Measurements from ENCODE around the gene TRRAP.

DNA sequence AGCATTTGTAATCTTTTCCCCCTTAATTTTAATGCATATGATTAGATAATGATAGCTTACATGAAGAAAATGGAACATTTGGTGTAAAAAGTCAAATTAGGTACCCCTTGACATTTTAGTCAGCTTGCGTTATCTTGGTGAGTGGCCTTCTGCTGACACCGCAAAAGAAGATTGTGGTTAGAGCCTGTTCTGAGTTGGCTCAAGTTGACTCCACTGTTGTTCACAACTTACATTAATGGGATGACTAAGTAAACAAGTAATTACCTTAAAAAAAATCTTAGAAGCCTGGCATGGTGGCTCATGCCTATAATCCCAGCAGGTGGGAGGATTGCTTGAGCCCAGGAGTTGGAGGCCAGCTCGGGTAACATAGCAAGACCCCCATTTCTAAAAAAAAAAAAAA is 24.2 kb downstream of the TRRAP start:
- no peak for TF ChIP-seq ZNF426 (tag by site-specific recombination; IDR thresholded peaks at IDR 0.05)
- TF ChIP-seq, protein P1, sequence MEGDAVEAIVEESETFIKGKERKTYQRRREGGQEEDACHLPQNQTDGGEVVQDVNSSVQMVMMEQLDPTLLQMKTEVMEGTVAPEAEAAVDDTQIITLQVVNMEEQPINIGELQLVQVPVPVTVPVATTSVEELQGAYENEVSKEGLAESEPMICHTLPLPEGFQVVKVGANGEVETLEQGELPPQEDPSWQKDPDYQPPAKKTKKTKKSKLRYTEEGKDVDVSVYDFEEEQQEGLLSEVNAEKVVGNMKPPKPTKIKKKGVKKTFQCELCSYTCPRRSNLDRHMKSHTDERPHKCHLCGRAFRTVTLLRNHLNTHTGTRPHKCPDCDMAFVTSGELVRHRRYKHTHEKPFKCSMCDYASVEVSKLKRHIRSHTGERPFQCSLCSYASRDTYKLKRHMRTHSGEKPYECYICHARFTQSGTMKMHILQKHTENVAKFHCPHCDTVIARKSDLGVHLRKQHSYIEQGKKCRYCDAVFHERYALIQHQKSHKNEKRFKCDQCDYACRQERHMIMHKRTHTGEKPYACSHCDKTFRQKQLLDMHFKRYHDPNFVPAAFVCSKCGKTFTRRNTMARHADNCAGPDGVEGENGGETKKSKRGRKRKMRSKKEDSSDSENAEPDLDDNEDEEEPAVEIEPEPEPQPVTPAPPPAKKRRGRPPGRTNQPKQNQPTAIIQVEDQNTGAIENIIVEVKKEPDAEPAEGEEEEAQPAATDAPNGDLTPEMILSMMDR (tag by site-specific recombination; IDR thresholded peaks at IDR 0.05) = no peak
- no peak for TF ChIP-seq ZBTB8A (tag by site-specific recombination; IDR thresholded peaks at IDR 0.05)
- no peak for TF ChIP-seq ZNF521 (tag by site-specific recombination; IDR thresholded peaks at IDR 0.05)
- TF ChIP-seq ZNF155 (tag by site-specific recombination; IDR thresholded peaks at IDR 0.05) = no peak
- TF ChIP-seq ZBTB17 (tag by site-specific recombination; IDR thresholded peaks at IDR 0.05) = no peak
- TF ChIP-seq, protein P2, sequence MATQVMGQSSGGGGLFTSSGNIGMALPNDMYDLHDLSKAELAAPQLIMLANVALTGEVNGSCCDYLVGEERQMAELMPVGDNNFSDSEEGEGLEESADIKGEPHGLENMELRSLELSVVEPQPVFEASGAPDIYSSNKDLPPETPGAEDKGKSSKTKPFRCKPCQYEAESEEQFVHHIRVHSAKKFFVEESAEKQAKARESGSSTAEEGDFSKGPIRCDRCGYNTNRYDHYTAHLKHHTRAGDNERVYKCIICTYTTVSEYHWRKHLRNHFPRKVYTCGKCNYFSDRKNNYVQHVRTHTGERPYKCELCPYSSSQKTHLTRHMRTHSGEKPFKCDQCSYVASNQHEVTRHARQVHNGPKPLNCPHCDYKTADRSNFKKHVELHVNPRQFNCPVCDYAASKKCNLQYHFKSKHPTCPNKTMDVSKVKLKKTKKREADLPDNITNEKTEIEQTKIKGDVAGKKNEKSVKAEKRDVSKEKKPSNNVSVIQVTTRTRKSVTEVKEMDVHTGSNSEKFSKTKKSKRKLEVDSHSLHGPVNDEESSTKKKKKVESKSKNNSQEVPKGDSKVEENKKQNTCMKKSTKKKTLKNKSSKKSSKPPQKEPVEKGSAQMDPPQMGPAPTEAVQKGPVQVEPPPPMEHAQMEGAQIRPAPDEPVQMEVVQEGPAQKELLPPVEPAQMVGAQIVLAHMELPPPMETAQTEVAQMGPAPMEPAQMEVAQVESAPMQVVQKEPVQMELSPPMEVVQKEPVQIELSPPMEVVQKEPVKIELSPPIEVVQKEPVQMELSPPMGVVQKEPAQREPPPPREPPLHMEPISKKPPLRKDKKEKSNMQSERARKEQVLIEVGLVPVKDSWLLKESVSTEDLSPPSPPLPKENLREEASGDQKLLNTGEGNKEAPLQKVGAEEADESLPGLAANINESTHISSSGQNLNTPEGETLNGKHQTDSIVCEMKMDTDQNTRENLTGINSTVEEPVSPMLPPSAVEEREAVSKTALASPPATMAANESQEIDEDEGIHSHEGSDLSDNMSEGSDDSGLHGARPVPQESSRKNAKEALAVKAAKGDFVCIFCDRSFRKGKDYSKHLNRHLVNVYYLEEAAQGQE (tag by site-specific recombination; IDR thresholded peaks at IDR 0.05) = no peak
- no peak for TF ChIP-seq ZFP41 (tag by site-specific recombination; IDR thresholded peaks at IDR 0.05; ENCODE audit: borderline replicate concordance)

Data from HEK293 (cell line).